ENCODE data around the gene RBM7.

Gene RBM7

DNA sequence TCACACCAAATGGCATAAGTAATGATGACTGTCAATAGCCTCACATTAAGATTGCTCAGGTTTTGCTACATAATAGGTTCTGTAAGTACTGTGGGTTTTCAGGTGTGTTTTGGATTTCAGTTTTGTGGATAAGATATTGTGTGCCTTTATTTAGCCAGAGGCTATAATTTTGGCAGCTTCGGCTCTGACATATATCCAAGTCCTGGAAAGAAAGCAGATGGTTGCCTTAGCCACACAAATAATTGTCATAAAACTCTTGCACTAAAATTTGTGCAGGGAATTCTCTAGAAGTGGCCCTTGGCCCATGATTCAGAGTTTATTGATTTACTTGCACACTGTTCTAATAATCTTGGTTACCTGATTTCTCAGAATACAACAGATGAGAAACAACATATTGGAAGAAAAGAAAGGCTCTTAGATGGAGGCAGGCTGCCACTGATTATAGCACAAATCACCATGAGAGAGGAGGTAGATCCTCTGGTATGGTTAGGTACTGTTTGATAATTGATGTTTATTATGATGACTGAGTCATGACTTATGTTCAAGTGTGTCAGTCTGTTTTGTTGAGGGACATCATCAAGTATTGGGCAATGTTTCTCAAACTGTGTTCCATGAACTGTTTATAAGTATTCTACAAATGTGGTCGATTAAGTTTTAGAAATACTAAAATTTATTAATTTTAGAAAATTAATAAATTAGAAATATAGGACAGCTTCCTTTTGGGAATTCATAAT is 48.5 kb downstream of the RBM7 start:
- DNase-seq (ENCODE audit: low spot score) = no peak

GRCh38 chr11:114449845-114450244 is 49.4 kb downstream of the RBM7 start:
- DNase-seq (ENCODE audit: low spot score) = no peak

- no peak for DNase-seq (ENCODE audit: low spot score)
Observed at GRCh38 chr11:114452399-114452798, 51.9 kb downstream of the RBM7 start.
